Cardiac muscle cell (in vitro differentiated cells and primary cell): ENCODE measurements around the gene PPP1R27. TPM values are rescaled to one million over a fixed set of nuclear protein-coding genes. Genes with fewer than 3 reads are reported as not detected.

Source experiments
- DNase-seq, 2 donors: peaks; one replicate each; pipeline versions ENCODE4 v3.0.0 to v3.0.0-alpha.2; 2010 to 2017; ENCODE audit warnings: low read depth in 1 of 2, low spot score in 1 of 2
- H3K27ac ChIP-seq: fragments of 200-600 bp; sonication (generic); 2 replicates; pipeline ENCODE4 v1.5.1; 2016
- H3K27me3 ChIP-seq: fragments of 200-600 bp; sonication (generic); 2 replicates; pipeline ENCODE4 v1.6.0; 2016; ENCODE audit warnings: control low read depth
- H3K36me3 ChIP-seq: fragments of 200-600 bp; sonication (generic); 2 replicates; pipeline ENCODE4 v1.5.1; 2016; ENCODE audit warnings: control low read depth
- H3K4me1 ChIP-seq: fragments of 200-600 bp; sonication (generic); 2 replicates; pipeline ENCODE4 v1.8.1; 2017; ENCODE audit warnings: low read depth, mild to moderate bottlenecking, mixed run types
- H3K4me3 ChIP-seq: fragments of 200-600 bp; sonication (generic); 2 replicates; pipeline ENCODE4 v1.5.1; 2016; ENCODE audit warnings: mild to moderate bottlenecking
- H3K9me3 ChIP-seq: fragments of 200-600 bp; sonication (generic); 2 replicates; pipeline ENCODE4 v1.5.1; 2017; ENCODE audit warnings: low read depth, mild to moderate bottlenecking, control low read depth
- polyA plus RNA-seq: library from polyadenylated mRNA; unstranded; fragments of >200 nt; fragmentation: Nextera tagmentation; extraction: Ambion mirVana; gene quantifications from 2 replicates; pipeline ENCODE4 v1.2.1, GENCODE V29; 2016
- total RNA-seq: library from RNA; depleted of rRNA; stranded (reverse); fragments of >200 nt; gene quantifications from 2 replicates; pipeline ENCODE4 v1.2.3, GENCODE V29; 2016
- TF ChIP-seq, protein P1 (sequence below): IDR thresholded peaks from 2 replicates; pipeline ENCODE4 v1.5.1; 2012; ENCODE audit warnings: low read depth, mild to moderate bottlenecking, low read length

Gene PPP1R27
- total and polyA plus RNA-seq, 2 experiments from 2014 or later, result not detected

GRCh38 chr17:81829858-81830257 is 5.0 kb downstream of the PPP1R27 start:
- Histone ChIP-seq H3K4me1 (no peaks in the 10 kb centered on the region), H3K27ac (no peak overlapping the region), H3K4me3 (no peak overlapping the region), H3K27me3 (no peaks in the 10 kb centered on the region), H3K36me3 (no peaks in the 10 kb centered on the region), H3K9me3 (no peaks in the 10 kb centered on the region)
- TF ChIP-seq, protein P1, sequence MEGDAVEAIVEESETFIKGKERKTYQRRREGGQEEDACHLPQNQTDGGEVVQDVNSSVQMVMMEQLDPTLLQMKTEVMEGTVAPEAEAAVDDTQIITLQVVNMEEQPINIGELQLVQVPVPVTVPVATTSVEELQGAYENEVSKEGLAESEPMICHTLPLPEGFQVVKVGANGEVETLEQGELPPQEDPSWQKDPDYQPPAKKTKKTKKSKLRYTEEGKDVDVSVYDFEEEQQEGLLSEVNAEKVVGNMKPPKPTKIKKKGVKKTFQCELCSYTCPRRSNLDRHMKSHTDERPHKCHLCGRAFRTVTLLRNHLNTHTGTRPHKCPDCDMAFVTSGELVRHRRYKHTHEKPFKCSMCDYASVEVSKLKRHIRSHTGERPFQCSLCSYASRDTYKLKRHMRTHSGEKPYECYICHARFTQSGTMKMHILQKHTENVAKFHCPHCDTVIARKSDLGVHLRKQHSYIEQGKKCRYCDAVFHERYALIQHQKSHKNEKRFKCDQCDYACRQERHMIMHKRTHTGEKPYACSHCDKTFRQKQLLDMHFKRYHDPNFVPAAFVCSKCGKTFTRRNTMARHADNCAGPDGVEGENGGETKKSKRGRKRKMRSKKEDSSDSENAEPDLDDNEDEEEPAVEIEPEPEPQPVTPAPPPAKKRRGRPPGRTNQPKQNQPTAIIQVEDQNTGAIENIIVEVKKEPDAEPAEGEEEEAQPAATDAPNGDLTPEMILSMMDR, result no peak
- no peak for DNase-seq

GRCh38 chr17:81828656-81829055 is 6.2 kb downstream of the PPP1R27 start:
- H3K27ac ChIP-seq, result no peak overlapping the region
- no peak overlapping the region for H3K4me3 ChIP-seq
- no peaks in the 10 kb centered on the region for H3K9me3 ChIP-seq
- H3K4me1 ChIP-seq, result no peaks in the 10 kb centered on the region
- no peaks in the 10 kb centered on the region for H3K27me3 ChIP-seq
- H3K36me3 ChIP-seq, result no peaks in the 10 kb centered on the region
- no peak for DNase-seq
- TF ChIP-seq, protein P1, result no peak

- no peak overlapping the region for H3K27ac ChIP-seq
- H3K36me3 ChIP-seq, result no peaks in the 10 kb centered on the region
- TF ChIP-seq, protein P1, result no peak
- H3K4me3 ChIP-seq, result no peak overlapping the region
- H3K4me1 ChIP-seq, result peaks cover 9% of the 10 kb centered on the region
- no peak for DNase-seq
- H3K9me3 ChIP-seq, result no peaks in the 10 kb centered on the region
- no peaks in the 10 kb centered on the region for H3K27me3 ChIP-seq
These were observed 8.9 kb downstream of the PPP1R27 start for GRCh38 chr17:81825841-81826466.

DNA sequence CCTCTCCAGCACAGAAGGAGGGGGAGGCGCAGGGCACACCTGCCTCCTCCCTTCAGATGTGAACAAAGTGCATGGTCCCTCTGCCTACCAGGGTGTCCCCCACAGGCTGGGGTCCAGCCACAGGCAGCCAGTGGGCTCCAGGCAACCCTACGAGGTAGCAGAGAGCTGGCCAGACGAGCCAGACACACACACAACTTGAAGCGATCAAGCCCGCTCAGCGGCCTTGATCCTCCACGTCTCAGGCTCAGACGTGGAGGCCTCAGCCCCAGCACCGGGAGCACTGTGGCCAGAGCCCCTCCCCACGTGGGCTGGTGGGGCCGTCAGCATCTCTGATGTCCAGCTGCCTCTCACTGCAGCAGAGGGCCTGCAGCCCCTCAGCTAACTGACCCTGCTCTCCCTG is 10.3 kb downstream of the PPP1R27 start:
- no peaks in the 10 kb centered on the region for H3K36me3 ChIP-seq
- peaks cover 9% of the 10 kb centered on the region for H3K4me1 ChIP-seq
- TF ChIP-seq, protein P1, result no peak
- no peak overlapping the region for H3K4me3 ChIP-seq
- no peaks in the 10 kb centered on the region for H3K27me3 ChIP-seq
- no peaks in the 10 kb centered on the region for H3K9me3 ChIP-seq
- H3K27ac ChIP-seq, result no peak overlapping the region
- no peak for DNase-seq

GRCh38 chr17:81823820-81824550 is 10.9 kb downstream of the PPP1R27 start:
- no peaks in the 10 kb centered on the region for H3K27me3 ChIP-seq
- H3K27ac ChIP-seq, result no peak overlapping the region
- no peaks in the 10 kb centered on the region for H3K9me3 ChIP-seq
- DNase-seq, result no peak
- no peak overlapping the region for H3K4me3 ChIP-seq
- TF ChIP-seq, protein P1, result no peak
- no peaks in the 10 kb centered on the region for H3K36me3 ChIP-seq
- H3K4me1 ChIP-seq, result peaks cover 9% of the 10 kb centered on the region
